SK-N-SH treated with all-trans-retinoic acid at 6 μM for 48 hours (cell line): ENCODE data around the gene ORAI3.

Experiments used
- ATAC-seq: fragments of 200-7000 bp; cut with Tn5 transposase; 3 replicates; pipeline ENCODE4 v1.9.1; 2020; ENCODE audit warnings: mild to moderate bottlenecking, moderate library complexity
- ARNTL ChIP-seq: fragments of 450-650 bp; formaldehyde crosslinking; IDR thresholded peaks from 2 replicates; pipeline ENCODE4 v1.5.0; 2020; ENCODE audit warnings: low read depth, mild to moderate bottlenecking, moderate library complexity, borderline replicate concordance
- BACH2 ChIP-seq: fragments of 250-450 bp; sonication (Bioruptor Pico); IDR thresholded peaks from 2 replicates; pipeline ENCODE4 v1.9.0; 2021; ENCODE audit warnings: mild to moderate bottlenecking, borderline replicate concordance
- CSDC2 ChIP-seq: fragments of 250-450 bp; sonication (Bioruptor Pico); IDR thresholded peaks from 2 replicates; pipeline ENCODE4 v1.5.0; 2020; ENCODE audit warnings: mild to moderate bottlenecking, moderate library complexity
- ESRRG ChIP-seq: fragments of 250-450 bp; sonication (Bioruptor Pico); IDR thresholded peaks from 2 replicates; pipeline ENCODE4 v1.6.1; 2021; ENCODE audit warnings: mild to moderate bottlenecking
- GLIS3 ChIP-seq: fragments of 250-450 bp; sonication (Bioruptor Pico); IDR thresholded peaks from 2 replicates; pipeline ENCODE4 v1.5.0; 2020; ENCODE audit warnings: mild to moderate bottlenecking, moderate library complexity
- ISL1 ChIP-seq: fragments of 250-450 bp; sonication (Bioruptor Pico); IDR thresholded peaks from 2 replicates; pipeline ENCODE4 v2.1.2; 2022; ENCODE audit warnings: mild to moderate bottlenecking, moderate library complexity
- OSR1 ChIP-seq: fragments of 250-450 bp; sonication (Bioruptor Pico); IDR thresholded peaks from 2 replicates; pipeline ENCODE4 v1.8.0; 2022; ENCODE audit warnings: moderate library complexity, mild to moderate bottlenecking, inconsistent platforms
- PATZ1 ChIP-seq: fragments of 250-450 bp; sonication (Bioruptor Pico); IDR thresholded peaks from 2 replicates; pipeline ENCODE4 v1.8.0; 2020; ENCODE audit warnings: mild to moderate bottlenecking, moderate library complexity, borderline replicate concordance
- PPARA ChIP-seq: fragments of 250-450 bp; sonication (Bioruptor Pico); IDR thresholded peaks from 2 replicates; pipeline ENCODE4 v1.5.0; 2020; ENCODE audit warnings: mild to moderate bottlenecking, borderline replicate concordance
- RARB ChIP-seq: fragments of 250-450 bp; sonication (Bioruptor Pico); IDR thresholded peaks from 2 replicates; pipeline ENCODE4 v1.8.0; 2021; ENCODE audit warnings: mild to moderate bottlenecking, moderate library complexity
- SNAI2 ChIP-seq: fragments of 250-450 bp; sonication (Bioruptor Pico); IDR thresholded peaks from 2 replicates; pipeline ENCODE4 v1.5.0; 2020; ENCODE audit warnings: mild to moderate bottlenecking, moderate library complexity
- TOX ChIP-seq: fragments of 250-450 bp; sonication (Bioruptor Pico); IDR thresholded peaks from 2 replicates; pipeline ENCODE4 v1.8.0; 2021; ENCODE audit warnings: mild to moderate bottlenecking, moderate library complexity, borderline replicate concordance
- TSHZ2 ChIP-seq: fragments of 250-450 bp; sonication (Bioruptor Pico); IDR thresholded peaks from 2 replicates; pipeline ENCODE4 v1.5.0; 2020; ENCODE audit warnings: mild to moderate bottlenecking, moderate library complexity
- ZC3H10 ChIP-seq: fragments of 250-450 bp; sonication (Bioruptor Pico); IDR thresholded peaks from 2 replicates; pipeline ENCODE4 v1.5.1; 2021; ENCODE audit warnings: mild to moderate bottlenecking, moderate library complexity
- ZFP3 ChIP-seq: fragments of 250-450 bp; sonication (Bioruptor Pico); IDR thresholded peaks from 2 replicates; pipeline ENCODE4 v1.5.0; 2020; ENCODE audit warnings: mild to moderate bottlenecking, moderate library complexity
- ZFP30 ChIP-seq: fragments of 450-650 bp; formaldehyde crosslinking; IDR thresholded peaks from 2 replicates; pipeline ENCODE4 v1.5.0; 2022; ENCODE audit warnings: mild to moderate bottlenecking, moderate library complexity
- ZNF70 ChIP-seq: fragments of 450-650 bp; formaldehyde crosslinking; IDR thresholded peaks from 2 replicates; pipeline ENCODE4 v1.5.0; 2020; ENCODE audit warnings: mild to moderate bottlenecking, moderate library complexity
- ZNF8 ChIP-seq: fragments of 450-650 bp; formaldehyde crosslinking; IDR thresholded peaks from 2 replicates; pipeline ENCODE4 v1.5.0; 2020; ENCODE audit warnings: mild to moderate bottlenecking, moderate library complexity
- TF ChIP-seq, protein P1 (sequence below): fragments of 250-450 bp; sonication (Bioruptor Pico); IDR thresholded peaks from 2 replicates; pipeline ENCODE4 v1.8.0; 2021; ENCODE audit warnings: low read depth, mild to moderate bottlenecking, moderate library complexity, borderline replicate concordance
- TF ChIP-seq, protein P2 (sequence below): fragments of 250-450 bp; sonication (Bioruptor Pico); IDR thresholded peaks from 2 replicates; pipeline ENCODE4 v1.5.1; 2021; ENCODE audit warnings: mild to moderate bottlenecking, moderate library complexity

The ORAI3 gene

GRCh38 chr16:31001507-31002249 is 52.8 kb downstream of the ORAI3 start:
- TF ChIP-seq ZNF8 (no peak), ESRRG (CRISPR knock-in tag) (no peak), ZNF70 (CRISPR knock-in tag) (no peak), ISL1 (no peak), TSHZ2 (CRISPR knock-in tag) (no peak), ARNTL (no peak), CSDC2 (no peak), SNAI2 (CRISPR knock-in tag) (no peak), ZFP3 (no peak), OSR1 (CRISPR knock-in tag) (no peak), GLIS3 (CRISPR knock-in tag) (no peak), PPARA (CRISPR knock-in tag) (no peak), RARB (CRISPR knock-in tag) (no peak), BACH2 (CRISPR knock-in tag) (no peak), TOX (CRISPR knock-in tag) (no peak)
- TF ChIP-seq, protein P1, sequence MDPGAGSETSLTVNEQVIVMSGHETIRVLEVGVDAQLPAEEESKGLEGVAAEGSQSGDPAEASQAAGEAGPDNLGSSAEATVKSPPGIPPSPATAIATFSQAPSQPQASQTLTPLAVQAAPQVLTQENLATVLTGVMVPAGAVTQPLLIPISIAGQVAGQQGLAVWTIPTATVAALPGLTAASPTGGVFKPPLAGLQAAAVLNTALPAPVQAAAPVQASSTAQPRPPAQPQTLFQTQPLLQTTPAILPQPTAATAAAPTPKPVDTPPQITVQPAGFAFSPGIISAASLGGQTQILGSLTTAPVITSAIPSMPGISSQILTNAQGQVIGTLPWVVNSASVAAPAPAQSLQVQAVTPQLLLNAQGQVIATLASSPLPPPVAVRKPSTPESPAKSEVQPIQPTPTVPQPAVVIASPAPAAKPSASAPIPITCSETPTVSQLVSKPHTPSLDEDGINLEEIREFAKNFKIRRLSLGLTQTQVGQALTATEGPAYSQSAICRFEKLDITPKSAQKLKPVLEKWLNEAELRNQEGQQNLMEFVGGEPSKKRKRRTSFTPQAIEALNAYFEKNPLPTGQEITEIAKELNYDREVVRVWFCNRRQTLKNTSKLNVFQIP (CRISPR knock-in tag): no peak
- ATAC-seq: no peak

DNA sequence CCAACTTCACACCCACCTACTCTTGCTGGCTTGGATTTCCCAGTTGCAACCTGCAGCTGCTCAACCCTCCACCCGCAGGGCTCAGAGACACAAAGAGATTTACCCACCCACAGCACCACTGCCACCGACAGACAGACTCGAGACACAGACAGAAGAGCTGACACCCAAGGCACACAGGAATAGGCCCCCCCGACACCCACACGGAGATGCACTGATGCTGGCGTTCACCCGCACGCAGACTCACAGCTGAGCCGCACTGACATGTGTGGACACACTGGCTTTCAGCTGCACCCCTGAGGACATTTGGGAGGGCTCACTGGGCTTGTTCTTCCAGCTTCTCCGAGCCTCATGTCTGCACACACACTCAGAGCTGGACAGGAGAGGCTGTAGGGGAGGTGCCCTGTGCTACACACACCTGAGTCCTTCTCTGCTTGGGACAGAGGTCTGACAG is 53.4 kb downstream of the ORAI3 start:
- no peak for TF ChIP-seq ESRRG (CRISPR knock-in tag)
- TF ChIP-seq, all 23 proteins: peak for 0
- no peak for ATAC-seq

- TF ChIP-seq OSR1 (CRISPR knock-in tag): no peak
- no peak for TF ChIP-seq ZNF70 (CRISPR knock-in tag)
- TF ChIP-seq ZC3H10 (CRISPR knock-in tag): no peak
- TF ChIP-seq ZFP3: no peak
- TF ChIP-seq ZFP30 (CRISPR knock-in tag): no peak
- ATAC-seq: no peak
Observed at GRCh38 chr16:31002862-31003341, 54.0 kb downstream of the ORAI3 start.

- TF ChIP-seq, protein P1 (CRISPR knock-in tag): no peak
- TF ChIP-seq ARNTL (no peak), ZFP3 (no peak), CSDC2 (no peak), PATZ1 (CRISPR knock-in tag) (no peak), ZNF70 (CRISPR knock-in tag) (no peak), ESRRG (CRISPR knock-in tag) (no peak), ZNF8 (no peak), TOX (CRISPR knock-in tag) (no peak), GLIS3 (CRISPR knock-in tag) (no peak), TSHZ2 (CRISPR knock-in tag) (no peak), ZC3H10 (CRISPR knock-in tag) (no peak), ISL1 (no peak), SNAI2 (CRISPR knock-in tag) (no peak)
- TF ChIP-seq, protein P2, sequence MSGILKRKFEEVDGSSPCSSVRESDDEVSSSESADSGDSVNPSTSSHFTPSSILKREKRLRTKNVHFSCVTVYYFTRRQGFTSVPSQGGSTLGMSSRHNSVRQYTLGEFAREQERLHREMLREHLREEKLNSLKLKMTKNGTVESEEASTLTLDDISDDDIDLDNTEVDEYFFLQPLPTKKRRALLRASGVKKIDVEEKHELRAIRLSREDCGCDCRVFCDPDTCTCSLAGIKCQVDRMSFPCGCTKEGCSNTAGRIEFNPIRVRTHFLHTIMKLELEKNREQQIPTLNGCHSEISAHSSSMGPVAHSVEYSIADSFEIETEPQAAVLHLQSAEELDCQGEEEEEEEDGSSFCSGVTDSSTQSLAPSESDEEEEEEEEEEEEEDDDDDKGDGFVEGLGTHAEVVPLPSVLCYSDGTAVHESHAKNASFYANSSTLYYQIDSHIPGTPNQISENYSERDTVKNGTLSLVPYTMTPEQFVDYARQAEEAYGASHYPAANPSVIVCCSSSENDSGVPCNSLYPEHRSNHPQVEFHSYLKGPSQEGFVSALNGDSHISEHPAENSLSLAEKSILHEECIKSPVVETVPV (CRISPR knock-in tag): no peak
- ATAC-seq: no peak
Observed at GRCh38 chr16:31003744-31004143, 54.9 kb downstream of the ORAI3 start.
